ENCODE data around the gene BACH2.
"Not testable (repeated sequence)": the region's sequence is repeated elsewhere in the genome, so short reads cannot be mapped to it uniquely, and the experiment has no call there.

The BACH2 gene

DNA sequence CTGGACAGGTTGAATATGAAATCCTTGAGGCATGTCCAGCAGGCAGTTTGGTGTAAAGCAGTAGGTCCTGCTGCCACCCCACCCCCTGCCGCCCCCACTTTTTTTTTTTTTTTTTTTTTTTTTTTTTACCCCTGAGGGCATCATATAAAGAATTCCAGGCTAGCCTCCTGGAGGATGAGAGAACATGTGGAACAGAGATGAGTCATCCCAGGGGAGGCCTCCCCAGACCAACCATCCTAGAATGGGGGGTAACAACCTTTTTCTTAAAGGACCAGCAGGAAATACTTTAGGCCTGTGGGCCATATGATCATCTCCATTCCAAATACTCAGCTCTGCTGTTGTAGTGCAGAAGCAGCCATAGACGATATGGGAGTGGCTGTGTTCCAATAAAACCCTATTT, 231.5 kb downstream of the BACH2 start:
- no peak for DNase-seq (ENCODE audit: low spot score)

DNA sequence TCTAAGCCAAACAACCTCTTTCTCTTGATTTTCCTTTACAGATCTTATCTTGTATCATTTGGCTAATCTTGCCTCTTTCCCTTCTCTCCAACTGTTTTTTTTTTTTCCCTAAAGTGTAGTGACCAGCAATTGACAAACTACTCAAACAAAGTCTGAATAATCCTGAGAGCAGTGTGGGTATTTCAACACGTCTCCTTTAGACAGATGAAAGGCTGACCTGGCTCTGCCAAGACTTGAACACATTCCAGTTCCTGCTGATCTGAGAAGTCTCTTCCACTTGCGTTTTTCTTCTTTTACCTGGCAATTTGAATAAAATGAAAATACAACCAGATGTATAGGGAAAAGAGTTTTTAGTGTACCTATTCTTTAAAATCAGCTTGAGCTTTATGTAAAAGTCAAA, 234.0 kb downstream of the BACH2 start:
- no peak for DNase-seq (ENCODE audit: low spot score)

DNA sequence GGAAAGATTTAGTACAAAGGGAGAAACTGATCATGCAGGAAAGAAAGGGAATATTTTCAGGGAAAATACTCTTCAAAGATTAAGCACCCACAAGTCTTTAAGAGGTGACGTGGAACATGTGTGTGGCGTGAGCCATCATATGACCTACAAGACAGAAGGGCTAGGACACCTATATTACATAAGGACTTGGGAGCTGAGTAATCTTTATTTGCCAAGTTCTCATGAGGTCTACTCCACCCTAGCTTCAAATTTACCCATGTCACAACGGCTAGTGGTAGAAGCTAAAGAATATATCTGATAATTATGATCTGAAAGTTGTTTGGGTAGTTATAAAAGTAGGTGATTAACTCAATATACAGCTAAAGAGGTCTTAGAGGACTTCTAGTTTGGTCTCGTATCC, 234.6 kb downstream of the BACH2 start:
- no peak for DNase-seq (ENCODE audit: low spot score)

DNA sequence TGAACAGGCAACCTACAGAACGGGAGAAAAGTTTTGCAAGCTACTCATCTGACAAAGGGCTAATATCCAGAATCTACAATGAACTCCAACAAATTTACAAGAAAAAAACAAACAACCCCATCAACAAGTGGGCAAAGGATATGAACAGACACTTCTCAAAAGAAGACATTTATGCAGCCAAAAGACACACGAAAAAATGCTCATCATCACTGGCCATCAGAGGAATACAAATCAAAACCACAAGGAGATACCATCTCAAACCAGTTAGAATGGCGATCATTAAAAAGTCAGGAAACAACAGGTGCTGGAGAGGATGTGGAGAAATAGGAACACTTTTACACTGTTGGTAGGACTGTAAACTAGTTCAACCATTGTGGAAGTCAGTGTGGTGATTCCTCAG, 237.5 kb downstream of the BACH2 start:
- DNase-seq (ENCODE audit: low spot score), result not testable (repeated sequence)

DNA sequence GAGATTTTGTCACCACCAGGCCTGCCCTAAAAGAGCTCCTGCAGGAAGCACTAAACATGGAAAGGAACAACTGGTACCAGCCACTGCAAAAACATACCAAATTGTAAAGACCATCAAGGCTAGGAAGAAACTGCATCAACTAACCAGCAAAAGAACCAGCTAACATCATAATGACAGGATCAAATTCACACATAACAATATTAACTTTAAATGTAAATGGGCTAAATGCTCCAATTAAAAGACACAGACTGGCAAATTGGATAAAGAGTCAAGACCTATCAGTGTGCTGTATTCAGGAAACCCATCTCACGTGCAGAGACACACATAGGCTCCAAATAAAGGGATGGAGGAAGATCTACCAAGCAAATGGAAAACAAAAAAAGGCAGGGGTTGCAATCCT, 240.7 kb downstream of the BACH2 start:
- DNase-seq (ENCODE audit: low spot score), result not testable (repeated sequence)

DNA sequence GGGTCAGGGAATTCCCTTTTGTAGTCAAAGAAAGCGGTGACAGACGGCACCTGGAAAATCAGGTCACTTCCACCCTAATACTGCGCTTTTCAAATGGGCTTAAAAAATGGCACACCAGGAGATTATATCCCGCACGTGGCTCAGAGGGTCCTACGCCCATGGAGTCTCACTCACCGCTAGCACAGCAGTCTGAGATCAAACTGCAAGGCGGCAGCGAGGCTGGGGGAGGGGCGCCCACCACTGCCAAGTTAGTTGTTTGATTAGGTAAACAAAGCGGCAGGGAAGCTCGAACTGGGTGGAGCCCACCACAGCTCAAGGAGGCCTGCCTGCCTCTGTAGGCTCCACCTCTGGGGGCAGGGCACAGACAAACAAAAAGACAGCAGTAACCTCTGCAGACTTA, 242.4 kb downstream of the BACH2 start:
- DNase-seq (ENCODE audit: low spot score), result not testable (repeated sequence)

DNA sequence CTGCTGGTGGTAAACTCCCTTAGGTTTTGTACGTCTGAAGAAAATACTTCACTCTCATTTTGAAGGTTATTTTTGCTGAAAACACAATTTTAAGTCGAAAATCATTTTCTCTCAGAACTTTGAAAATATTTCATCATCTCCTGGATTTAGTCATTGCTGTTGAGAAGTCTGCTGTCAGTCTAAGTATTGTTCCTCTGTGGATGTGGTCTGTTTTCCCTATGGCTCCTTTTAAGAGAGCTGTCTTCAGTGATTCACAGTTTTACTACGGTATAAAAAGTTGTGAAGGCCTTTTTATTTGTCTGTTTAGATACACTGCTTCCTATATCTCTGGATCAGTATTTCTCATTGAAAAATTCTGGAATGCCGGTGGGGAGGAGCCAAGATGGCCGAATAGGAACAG, 243.0 kb downstream of the BACH2 start:
- no peak for DNase-seq (ENCODE audit: low spot score)

DNA sequence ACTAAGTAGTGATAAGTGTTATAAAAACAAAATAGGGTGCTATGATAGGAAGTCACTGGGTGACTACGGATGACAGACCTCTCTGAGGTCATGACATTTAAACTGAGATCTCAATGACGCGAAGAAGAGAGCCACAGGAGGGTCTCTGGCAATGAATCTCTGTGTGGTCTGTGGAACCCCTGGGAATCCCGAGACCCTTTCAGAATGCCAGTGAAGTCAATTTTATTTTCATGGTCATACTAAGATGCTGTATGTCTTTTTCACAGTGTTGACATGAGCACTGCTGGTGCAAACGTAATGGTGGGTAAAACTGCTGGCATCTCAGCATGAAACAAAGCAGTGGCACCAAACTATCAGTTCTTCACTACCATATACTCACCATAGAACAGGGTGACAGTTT, 247.3 kb downstream of the BACH2 start:
- DNase-seq (ENCODE audit: low spot score), result no peak

DNA sequence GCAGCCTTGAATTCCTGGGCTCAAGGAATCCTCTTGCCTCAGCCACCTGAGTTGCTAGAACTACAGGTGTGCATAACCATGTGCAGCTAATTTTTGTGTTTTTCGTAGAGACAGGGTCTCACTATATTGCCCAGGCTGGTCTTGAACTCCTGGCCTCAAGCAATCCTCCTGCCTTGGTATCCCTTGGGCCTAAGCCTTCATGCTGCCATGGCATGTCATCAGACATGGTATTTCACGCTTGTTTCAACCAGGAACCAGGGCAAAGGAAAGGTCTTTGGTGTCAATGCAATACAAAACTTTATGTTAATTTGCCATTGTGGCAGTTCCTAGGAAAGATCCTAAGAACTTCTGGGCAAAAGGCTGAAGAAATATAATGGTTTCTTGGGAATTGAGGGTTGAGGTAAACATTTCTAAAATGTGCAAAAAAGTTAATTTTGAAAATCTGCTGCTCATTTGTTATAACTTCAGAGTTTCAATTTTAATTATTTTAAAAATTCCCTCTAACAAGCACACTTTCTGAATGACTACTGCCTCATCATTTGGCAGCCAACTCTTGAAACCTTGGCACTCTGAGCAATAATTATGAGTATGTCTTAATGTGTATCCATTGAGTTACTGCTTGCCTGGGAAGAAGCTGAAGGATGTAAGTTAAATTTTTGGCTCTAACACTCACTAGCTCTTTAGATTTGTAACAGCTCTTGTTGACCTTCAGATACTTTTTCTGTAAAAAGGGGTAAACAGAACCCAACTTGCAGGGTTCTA, 248.3 kb downstream of the BACH2 start:
- DNase-seq (ENCODE audit: low spot score), result no peak

DNA sequence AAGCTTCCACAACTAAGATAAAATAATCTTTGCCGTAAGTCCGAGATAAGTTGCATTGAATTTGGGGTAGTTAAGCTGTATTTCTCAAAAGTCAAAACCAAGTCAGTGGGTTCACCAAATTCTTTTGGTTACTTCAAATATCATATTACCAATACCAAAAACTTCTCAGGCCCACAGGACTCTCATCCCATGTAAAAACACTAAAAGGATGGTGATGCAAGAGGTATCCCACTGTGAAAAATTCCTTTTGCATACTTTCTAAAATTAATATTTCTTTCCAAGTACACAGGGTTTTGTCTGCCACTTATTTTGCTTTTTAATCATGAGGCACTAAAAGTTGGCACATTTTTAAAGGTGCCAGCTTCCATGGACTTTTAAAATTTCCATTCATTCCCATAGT, 251.1 kb downstream of the BACH2 start:
- DNase-seq (ENCODE audit: low spot score), result peak; percentile 17

DNA sequence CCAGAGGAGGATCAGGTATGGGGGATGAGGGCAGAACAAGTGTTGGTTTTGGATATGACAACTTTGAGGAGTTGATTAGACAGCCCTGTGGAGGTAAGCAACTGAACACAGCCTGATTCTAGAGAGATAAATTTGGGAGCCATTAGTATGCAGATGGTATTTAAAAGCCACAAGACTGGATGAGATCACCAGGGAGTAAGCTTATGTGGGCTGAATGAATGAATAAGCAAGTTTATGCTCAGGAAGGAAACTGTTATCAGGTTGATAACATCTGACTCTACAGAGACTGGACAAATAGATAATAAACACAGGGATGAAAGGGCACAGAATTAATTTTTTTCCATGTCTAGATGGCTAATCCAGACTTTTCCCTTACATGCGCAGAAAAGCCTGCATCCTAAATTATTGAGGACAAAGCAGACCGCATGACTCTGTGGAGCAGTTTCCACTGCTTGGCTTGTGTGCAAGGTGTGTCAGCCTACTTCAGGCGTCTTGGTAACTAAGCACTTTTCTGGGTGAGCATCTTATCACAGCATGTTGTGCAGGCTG, 251.7 kb downstream of the BACH2 start:
- peak; percentile 37 for DNase-seq (ENCODE audit: low spot score)

DNA sequence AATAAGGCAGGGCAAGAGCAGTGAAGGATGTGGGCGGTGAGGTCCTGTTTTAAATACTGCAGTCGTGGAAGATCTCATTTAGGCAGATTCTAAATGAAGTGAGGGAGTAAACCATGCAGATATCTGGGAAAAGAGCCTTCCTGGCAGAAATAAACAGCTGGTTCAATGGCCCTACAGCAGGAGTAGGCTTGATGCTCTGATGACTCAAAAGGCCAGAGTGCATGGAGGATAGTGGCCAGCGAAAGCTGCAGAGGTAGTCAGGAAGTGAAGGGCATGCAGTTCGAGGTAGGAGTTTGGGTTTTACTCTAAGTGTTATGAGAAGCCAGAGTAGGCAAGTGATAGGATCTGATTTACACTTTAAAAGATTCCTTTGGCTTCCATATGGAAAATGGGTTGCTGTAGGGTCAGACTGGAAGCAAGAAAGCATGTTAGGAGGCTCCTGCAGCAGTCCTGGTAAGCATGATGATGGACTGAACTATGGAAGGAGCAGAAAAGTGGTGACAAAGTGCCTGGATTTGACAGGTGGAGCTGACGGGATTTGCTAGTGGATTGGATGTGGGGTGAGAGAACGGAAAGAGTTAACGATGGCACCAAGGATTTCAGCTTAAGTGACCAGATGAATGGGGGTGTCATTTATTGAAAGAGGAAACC, 252.3 kb downstream of the BACH2 start:
- no peak for DNase-seq (ENCODE audit: low spot score)

DNA sequence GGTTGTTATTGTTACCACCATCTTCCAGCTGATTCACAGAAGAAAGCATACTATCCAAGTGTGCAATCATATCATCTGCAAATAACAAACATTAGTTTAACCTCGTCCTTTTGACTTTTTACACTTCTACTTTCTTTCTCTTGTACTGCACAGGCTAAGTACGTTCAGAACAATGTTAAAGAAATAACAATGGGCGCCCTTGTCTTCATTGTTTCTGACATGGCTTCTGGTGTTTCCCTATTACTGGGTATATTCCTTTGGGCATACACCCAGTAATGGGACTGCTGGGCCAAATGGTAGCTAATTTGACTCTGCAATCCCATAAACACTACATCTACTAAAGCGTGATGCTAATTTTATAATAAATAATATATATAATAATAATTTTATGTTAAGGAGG, 255.7 kb downstream of the BACH2 start:
- no peak for DNase-seq (ENCODE audit: low spot score)

DNA sequence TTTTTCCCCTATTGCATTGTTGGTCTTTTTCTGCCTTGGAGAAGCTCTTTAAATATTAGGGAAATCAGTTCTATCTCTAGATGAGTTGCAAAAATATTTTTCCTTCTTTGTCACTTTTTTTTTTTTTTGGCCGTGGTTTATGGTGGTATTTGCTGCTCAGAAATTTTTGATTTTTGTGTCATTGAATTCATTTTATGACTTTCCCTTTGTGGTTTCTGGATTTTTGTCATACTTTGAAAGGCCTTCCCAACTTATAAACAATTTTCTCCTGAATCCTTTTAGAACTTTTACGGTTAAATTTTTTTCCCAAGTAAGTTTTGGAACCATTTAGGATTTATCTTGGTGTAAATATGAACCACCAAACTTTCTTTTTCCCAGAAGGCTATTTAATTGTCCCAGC, 256.7 kb downstream of the BACH2 start:
- DNase-seq (ENCODE audit: low spot score), result peak; percentile 26

DNA sequence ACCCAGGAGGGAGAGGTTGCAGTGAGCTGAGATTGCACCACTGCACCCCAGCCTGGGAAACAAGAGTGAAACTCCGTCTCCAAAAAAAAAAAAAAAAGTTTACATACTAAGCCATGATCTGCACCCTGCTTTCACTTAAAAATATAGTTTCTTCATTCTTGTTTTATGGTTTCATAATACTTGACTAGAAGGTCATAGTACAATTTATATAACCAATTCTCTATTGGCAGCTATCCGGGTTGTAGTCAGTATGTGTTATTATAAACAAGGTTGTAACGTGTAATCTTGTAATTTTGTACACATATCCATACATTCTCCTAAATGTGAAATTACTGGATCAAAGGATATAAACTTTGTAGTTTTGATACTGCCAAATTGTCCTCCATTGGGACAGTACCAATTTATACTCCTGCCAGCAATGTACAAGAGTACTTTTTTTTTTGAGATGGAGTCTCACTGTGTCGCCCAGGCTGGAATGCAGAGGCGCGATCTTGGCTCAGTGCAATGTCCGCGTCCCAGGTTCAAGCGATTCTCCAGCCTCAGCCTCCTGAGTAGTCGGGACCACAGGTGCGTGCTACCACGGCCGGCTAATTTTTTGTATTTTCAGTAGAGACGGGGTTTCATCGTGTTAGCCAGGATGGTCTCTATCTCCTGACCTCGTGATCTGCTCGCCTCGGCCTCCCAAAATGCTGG, 257.5 kb downstream of the BACH2 start:
- DNase-seq (ENCODE audit: low spot score), result no peak

DNA sequence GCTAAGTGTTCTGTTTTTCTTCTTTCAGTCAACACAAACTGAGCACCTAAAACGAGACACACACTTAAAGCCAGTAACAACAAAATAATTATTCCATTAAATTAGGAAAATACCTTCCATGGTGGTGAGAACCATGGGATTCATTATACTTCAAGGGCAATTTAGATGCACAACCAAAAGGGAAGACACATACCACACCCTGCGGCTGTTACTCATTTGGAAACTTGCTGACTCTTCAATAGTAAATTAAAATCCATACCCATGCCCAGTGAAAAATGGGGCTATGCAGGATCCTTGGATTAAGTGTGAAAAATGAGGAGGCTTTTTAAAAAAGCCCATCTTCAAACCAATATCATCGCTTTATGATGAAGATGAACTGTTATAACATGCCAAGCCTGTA, 259.7 kb downstream of the BACH2 start:
- no peak for DNase-seq (ENCODE audit: low spot score)

DNA sequence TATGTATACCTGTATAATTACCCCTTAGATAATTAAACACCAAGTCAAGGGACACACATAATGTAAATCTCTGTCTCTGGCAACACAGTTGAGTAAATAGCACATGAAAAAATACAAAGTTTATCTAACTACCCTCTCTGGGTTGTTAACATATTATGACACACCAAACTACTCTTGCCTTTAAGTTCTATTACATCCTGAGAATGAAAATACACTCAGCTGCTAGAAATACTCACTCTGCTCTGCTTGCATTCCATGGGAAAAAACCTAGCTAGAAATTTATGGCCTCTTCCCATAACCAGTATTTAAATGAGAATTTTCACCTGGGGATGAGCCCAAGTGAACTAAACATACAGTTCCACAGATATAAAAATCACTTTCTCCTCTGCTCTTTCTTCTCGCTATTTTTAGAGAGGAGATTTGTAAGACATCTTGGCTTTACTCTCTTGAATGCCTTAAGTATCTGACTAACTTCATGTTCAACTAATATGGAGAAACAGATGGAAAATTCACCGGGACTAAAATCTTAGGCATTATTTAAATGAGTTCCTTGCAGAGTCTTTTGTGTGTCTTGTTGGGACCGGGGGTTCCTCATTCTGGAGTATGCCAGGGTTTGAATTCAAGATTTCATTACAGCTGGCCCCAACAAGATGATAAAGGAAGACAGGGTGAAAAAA, 261.5 kb downstream of the BACH2 start:
- no peak for DNase-seq (ENCODE audit: low spot score)

DNA sequence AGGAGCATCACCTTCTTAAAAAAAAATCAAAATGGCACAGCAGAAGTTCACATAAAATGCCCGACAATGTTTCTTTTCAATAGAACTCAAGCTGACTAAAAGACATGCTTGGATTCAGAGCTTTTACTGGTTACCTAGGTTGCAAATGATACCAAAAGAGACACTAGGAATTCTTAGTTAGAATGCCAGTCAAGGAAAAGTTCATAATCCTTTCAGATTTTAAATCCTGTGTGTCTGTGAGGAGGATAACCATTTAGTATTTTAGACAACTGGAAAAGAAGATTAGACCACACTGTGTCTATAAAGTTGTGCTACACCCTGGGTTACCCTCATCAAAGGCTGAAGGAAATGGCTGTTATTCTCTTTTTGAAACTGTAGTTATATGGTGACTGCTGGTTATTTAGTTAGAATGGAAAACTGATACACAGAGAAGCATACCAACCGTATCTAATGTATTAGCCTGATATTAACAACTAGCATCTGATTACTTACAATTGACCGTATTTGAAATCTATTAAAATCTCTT, 262.8 kb downstream of the BACH2 start:
- no peak for DNase-seq (ENCODE audit: low spot score)

DNA sequence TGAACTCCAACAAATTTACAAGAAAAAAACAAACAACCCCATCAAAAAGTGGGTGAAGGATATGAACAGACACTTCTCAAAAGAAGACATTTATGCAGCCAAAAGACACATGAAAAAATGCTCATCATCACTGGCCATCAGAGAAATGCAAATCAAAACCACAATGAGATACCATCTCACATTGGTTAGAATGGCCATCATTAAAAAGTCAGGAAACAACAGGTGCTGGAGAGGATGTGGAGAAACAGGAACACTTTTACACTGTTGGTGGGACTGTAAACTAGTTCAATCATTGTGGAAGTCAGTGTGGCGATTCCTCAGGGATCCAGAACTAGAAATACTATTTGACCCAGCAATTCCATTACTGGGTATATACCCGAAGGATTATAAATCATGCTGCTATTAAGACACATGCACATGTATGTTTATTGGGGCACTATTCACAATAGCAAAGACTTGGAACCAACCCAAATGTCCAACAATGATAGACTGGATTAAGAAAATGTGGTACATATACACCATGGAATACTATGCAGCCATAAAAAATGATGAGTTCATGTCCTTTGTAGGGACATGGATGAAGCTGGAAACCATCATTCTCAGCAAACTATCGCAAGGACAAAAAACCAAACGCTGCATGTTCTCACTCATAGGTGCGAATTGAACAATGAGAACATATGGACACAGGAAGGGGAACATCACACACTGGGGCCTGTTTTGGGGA, 264.0 kb downstream of the BACH2 start:
- DNase-seq (ENCODE audit: low spot score), result not testable (repeated sequence)

DNA sequence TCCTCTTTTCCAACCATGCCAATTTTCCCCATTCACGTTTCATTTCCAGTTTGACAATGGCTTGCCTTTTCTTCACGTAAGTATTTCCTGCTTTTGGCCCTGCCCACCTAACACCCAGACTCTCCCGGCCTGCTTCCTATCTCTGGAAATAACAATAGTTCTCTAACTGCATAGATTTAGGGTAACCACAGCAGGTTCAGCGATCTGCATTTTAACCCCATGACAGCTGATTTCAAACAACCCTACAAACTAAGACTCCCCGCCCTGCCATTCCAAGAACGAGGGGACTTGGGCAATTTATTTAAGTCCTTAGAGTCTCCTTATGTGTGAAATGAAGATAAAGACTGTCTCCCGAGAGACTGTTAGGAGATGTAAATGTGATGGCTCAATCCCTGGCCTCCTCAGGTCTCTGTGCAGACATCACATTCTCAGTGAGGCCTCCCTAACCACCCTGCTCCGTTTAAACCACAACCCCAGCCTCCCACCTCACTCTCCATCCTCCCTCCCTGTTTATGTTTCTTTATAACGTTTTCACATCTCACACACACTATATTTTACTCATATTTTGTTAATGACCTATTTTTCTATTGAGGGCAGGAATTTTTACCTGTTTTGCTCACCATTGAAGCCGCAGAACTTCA, 267.5 kb downstream of the BACH2 start:
- no peak for DNase-seq (ENCODE audit: low spot score)

Data from AG20443 (cell line).